Panc1 (cell line): ENCODE data around the gene B4GALNT2. TPM values are rescaled to one million over a fixed set of nuclear protein-coding genes. Genes with fewer than 3 reads are reported as not detected.

ENCODE experiments used
- ATAC-seq: fragments of 200-7000 bp; cut with Tn5 transposase; 2 replicates; pipeline ENCODE4 v1.9.1; 2020; ENCODE audit warnings: mild to moderate bottlenecking, moderate library complexity
- BruUV-seq: library from RNA; stranded (reverse); fragments of 400-500 nt; replicated peaks from 2 replicates; lab custom pipeline; 2021; lab: Mats Ljungman, UMichigan
- CTCF ChIA-PET: fragments of 300-600 bp; sonication (Branson Sonifier 250); formaldehyde crosslinking; loops from one replicate; lab custom pipeline; 2022; ENCODE audit warnings: antibody characterized with exemption; lab: Charles Lee
- POLR2A ChIA-PET: fragments of 300-600 bp; sonication (Branson Sonifier 250); formaldehyde crosslinking; loops from one replicate; lab custom pipeline; 2022; ENCODE audit warnings: antibody characterized with exemption; lab: Charles Lee
- DNase-seq: peaks from one replicate; pipeline ENCODE4 v3.0.0-alpha.2; 2010; ENCODE audit warnings: low read depth, low spot score
- H3K27ac ChIP-seq: 2 replicates; pipeline ENCODE4 v1.5.1; 2011; ENCODE audit warnings: mild to moderate bottlenecking, low read length, inconsistent platforms
- H3K27me3 ChIP-seq: fragments of 200-500 bp; sonication (Bioruptor generic); 2 replicates; pipeline ENCODE4 v1.6.0; 2014; ENCODE audit warnings: low read length, inconsistent platforms; ENCODE audit not compliant: control insufficient read depth, insufficient read depth
- H3K36me3 ChIP-seq: fragments of 200-500 bp; sonication (Bioruptor generic); 2 replicates; pipeline ENCODE4 v1.5.1; 2014; ENCODE audit warnings: inconsistent platforms, mild to moderate bottlenecking, low read length, moderate library complexity; ENCODE audit not compliant: control insufficient read depth, insufficient read depth
- H3K4me1 ChIP-seq: 2 replicates; pipeline ENCODE4 v1.5.1; 2011; ENCODE audit warnings: inconsistent platforms, mild to moderate bottlenecking, low read length, moderate library complexity; ENCODE audit not compliant: control insufficient read depth, insufficient read depth
- H3K4me3 ChIP-seq, 2 experiments: 2 replicates each; pipeline ENCODE4 v1.5.1; 2011 to 2012; ENCODE audit warnings: low read depth in 2 of 2, low read length in 2 of 2, mild to moderate bottlenecking in 2 of 2, inconsistent platforms in 1 of 2, moderate library complexity in 1 of 2
- H3K9me3 ChIP-seq: fragments of 200-500 bp; sonication (Bioruptor generic); 2 replicates; pipeline ENCODE4 v1.5.1; 2014; ENCODE audit warnings: low read depth, mild to moderate bottlenecking, inconsistent platforms, low read length, moderate library complexity; ENCODE audit not compliant: control insufficient read depth, insufficient read depth
- CTCF ChIP-seq: fragments of 450-650 bp; IDR thresholded peaks from 2 replicates; pipeline ENCODE4 v1.5.1; 2017; ENCODE audit warnings: mild to moderate bottlenecking
- POLR2AphosphoS5 ChIP-seq: IDR thresholded peaks from 2 replicates; pipeline ENCODE4 v1.6.1; 2012; ENCODE audit warnings: mild to moderate bottlenecking, low read depth, low read length, moderate library complexity
- REST ChIP-seq, 2 experiments: IDR thresholded peaks; 2 replicates each; pipeline ENCODE4 v1.6.1; 2011 to 2012; ENCODE audit warnings: low read depth in 2 of 2, control low read depth in 1 of 2, low read length in 1 of 2, mild to moderate bottlenecking in 1 of 2, moderate library complexity in 1 of 2; ENCODE audit not compliant: insufficient read depth in 1 of 2
- SIN3A ChIP-seq: IDR thresholded peaks from 2 replicates; pipeline ENCODE4 v1.6.1; 2012; ENCODE audit warnings: low read depth, mild to moderate bottlenecking, low read length, moderate library complexity, borderline replicate concordance; ENCODE audit not compliant: insufficient read depth
- TCF7L2 ChIP-seq: IDR thresholded peaks from 2 replicates; pipeline ENCODE4 v1.6.1; 2011; ENCODE audit warnings: mild to moderate bottlenecking, low read depth, low read length, inconsistent platforms
- in situ Hi-C: cut with HindIII; loops from 2 replicates; pipeline ENCODE4 v1.10.0; 2016; ENCODE audit warnings: low sequenced_read_pairs, low pct_unique_long_range_greater_than_20kb
- intact Hi-C: fragments of 100-400 bp; cut with micrococcal nuclease; formaldehyde crosslinking; loops from one replicate; pipeline ENCODE4 v1.10.0; 2022; ENCODE audit not compliant: unreplicated experiment
- total RNA-seq: library from RNA; stranded (reverse); gene quantifications from one replicate; pipeline ENCODE4 v1.2.1, GENCODE V29; 2021; ENCODE audit not compliant: unreplicated experiment

The B4GALNT2 gene
- total RNA-seq, 1 experiment from 2014 or later = not detected

DNA sequence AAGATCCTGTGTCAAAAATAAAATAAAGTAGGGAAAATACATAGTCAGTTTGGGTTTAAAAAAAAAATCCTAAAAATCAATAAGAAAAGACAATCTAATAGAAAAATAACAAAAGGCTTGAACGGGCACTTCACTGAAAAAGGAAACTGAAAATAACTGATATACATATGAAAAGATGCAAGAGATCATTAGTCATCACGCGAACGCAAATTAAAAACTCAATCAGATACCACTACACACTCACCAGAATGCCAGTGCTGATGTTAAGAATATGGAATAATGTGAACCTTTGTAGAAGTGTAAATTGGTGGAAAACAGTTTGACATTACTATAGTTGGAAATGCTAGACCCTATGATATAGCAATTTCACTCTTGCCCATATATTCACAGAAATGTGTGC, 63.2 kb downstream of the B4GALNT2 start:
- no peak overlapping the region for H3K4me3 ChIP-seq
- peaks cover 11% of the 10 kb centered on the region for H3K4me1 ChIP-seq
- TF ChIP-seq TCF7L2 (no peak), POLR2AphosphoS5 (no peak), REST (IDR thresholded peaks at IDR 0.05; ENCODE audit: insufficient read depth in 1 of 2, low read depth in 2 of 2, low read length in 1 of 2) (no peak), CTCF (no peak), SIN3A (no peak)
- H3K27ac ChIP-seq = no peak overlapping the region
- intact Hi-C loops = no loop called here
- POLR2A ChIA-PET = no interaction called here
- H3K9me3 ChIP-seq = no peaks in the 10 kb centered on the region
- ATAC-seq = no peak
- in situ Hi-C loops = no loop called here
- H3K27me3 ChIP-seq = no peaks in the 10 kb centered on the region
- H3K36me3 ChIP-seq = no peaks in the 10 kb centered on the region
- no TSS peak for BruUV-seq
- CTCF ChIA-PET = no interaction called here
- no peak for DNase-seq

DNA sequence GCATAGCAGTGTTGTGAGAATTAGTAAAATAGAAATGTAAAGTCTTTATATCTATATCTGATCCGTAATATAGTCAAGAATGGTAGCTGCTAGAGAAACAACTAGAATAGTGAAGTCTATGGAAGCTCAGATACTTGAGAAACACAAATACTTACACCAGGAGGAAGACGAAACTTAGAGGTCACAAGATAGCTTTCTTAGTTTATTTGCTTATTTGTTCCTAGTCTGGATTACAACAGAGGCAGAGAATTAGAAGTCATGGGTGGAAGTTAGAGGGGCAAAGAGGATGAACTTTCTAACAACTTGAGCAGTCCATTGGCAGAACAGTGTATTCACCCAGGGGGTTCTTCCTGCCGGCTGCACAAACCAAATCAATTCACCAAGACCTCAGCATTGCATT, 64.0 kb downstream of the B4GALNT2 start:
- Histone ChIP-seq H3K36me3 (no peaks in the 10 kb centered on the region), H3K27ac (no peak overlapping the region), H3K9me3 (no peaks in the 10 kb centered on the region), H3K4me1 (peaks cover 5% of the 10 kb centered on the region; the same call in 1 of the 2 replicates), H3K4me3 (no peak overlapping the region), H3K27me3 (no peaks in the 10 kb centered on the region)
- TF ChIP-seq POLR2AphosphoS5 (no peak), TCF7L2 (no peak), REST (IDR thresholded peaks at IDR 0.05; ENCODE audit: insufficient read depth in 1 of 2, low read depth in 2 of 2, low read length in 1 of 2) (no peak), SIN3A (no peak)
- in situ Hi-C loops = no loop called here
- CTCF ChIA-PET = no interaction called here
- POLR2A ChIA-PET = no interaction called here
- intact Hi-C loops = no loop called here
- DNase-seq (no peak), ATAC-seq (no peak)
- no TSS peak for BruUV-seq
